ENCODE measurements around the gene CKMT2. TPM values are rescaled to one million over a fixed set of nuclear protein-coding genes. Genes with fewer than 3 reads are reported as not detected.
A peak's percentile ranks its signal among the peaks of the same experiment; 100 is the strongest.

The CKMT2 gene
- total and polyA plus RNA-seq, 2 experiments from 2014 or later, result 2.9 to 8.2 TPM

DNA sequence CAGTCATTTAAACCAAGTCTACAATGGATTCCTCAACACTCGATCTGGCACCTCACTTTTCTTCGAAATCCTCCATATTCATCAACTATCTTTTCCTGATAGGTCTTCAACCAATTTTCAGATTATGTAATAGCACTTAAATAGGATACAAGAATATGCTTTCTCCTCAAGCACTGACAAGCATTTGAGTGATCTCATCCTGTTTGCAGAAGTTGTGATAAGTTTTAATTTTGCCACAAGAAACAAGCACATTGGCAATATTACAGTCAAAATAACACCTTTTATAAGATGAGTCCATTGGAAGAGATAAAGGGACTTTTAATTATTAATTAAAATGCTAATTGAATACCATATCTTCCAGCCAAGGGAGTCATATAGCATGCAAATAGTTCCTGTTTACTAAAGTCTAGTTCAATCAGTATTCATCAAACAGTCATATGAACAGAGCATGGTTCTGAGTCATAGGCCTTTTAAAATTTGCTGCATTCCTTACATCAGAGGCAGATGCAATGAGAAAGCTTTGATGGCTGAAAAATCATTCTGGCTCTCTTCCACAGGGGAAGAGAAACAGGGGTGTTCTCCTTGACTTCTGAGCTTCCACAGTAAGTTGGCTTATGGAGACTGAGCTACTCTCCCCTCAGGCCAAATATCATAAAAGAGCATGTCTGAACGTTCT lies 35.5 kb downstream of the CKMT2 start (continued):
- TF ChIP-seq, protein P1, sequence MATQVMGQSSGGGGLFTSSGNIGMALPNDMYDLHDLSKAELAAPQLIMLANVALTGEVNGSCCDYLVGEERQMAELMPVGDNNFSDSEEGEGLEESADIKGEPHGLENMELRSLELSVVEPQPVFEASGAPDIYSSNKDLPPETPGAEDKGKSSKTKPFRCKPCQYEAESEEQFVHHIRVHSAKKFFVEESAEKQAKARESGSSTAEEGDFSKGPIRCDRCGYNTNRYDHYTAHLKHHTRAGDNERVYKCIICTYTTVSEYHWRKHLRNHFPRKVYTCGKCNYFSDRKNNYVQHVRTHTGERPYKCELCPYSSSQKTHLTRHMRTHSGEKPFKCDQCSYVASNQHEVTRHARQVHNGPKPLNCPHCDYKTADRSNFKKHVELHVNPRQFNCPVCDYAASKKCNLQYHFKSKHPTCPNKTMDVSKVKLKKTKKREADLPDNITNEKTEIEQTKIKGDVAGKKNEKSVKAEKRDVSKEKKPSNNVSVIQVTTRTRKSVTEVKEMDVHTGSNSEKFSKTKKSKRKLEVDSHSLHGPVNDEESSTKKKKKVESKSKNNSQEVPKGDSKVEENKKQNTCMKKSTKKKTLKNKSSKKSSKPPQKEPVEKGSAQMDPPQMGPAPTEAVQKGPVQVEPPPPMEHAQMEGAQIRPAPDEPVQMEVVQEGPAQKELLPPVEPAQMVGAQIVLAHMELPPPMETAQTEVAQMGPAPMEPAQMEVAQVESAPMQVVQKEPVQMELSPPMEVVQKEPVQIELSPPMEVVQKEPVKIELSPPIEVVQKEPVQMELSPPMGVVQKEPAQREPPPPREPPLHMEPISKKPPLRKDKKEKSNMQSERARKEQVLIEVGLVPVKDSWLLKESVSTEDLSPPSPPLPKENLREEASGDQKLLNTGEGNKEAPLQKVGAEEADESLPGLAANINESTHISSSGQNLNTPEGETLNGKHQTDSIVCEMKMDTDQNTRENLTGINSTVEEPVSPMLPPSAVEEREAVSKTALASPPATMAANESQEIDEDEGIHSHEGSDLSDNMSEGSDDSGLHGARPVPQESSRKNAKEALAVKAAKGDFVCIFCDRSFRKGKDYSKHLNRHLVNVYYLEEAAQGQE (IDR thresholded peaks at IDR 0.05; ENCODE audit: unreplicated experiment), result no peak

DNA sequence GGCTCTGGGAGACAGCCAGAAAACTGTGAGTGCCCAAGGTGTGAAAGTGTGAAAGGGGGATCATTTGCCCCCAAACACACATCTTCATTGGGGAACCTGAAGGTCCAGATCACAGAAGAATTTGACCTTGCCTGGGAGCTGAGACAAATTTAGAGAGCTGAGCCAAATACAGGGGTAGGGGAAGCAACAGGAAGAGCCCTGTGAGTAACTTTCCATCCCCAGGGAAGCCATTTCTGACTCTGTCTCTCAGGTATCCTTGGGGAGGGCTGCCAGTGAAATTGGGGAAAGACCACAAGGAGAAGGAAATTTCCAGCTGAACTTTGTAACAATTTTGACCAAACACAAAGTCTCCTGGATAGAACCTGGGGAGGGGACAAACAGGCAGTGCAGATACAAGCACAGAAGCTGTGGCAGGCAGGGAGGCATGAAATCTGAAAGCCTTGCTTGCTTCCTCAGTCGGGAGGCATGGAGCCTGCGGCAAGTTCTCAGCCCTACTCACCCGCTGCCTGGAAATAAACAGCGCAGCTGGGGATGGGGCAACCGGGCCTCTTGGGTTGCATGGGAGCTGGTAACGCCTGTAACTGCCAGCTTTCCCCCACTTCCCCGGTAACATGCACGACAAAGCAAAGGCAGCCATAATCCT lies 36.8 kb downstream of the CKMT2 start:
- Histone ChIP-seq H3K9me2 (ENCODE audit: insufficient read depth) (no peaks in the 10 kb centered on the region), H3K27ac (ENCODE audit: low read depth) (peak overlapping the region; percentile 72), H3K79me2 (replicated peaks; ENCODE audit: insufficient read depth) (peaks cover 77% of the 10 kb centered on the region), H3K36me3 (ENCODE audit: insufficient read depth) (no peaks in the 10 kb centered on the region), H3K4me1 (ENCODE audit: insufficient read depth) (peaks cover 30% of the 10 kb centered on the region), H3F3A (replicated peaks; ENCODE audit: low read depth) (no peaks in the 10 kb centered on the region), H2AFZ (no peak overlapping the region), H3K27me3 (ENCODE audit: insufficient read depth) (no peaks in the 10 kb centered on the region), H4K20me1 (replicated peaks; ENCODE audit: insufficient read depth) (peaks cover 3% of the 10 kb centered on the region; the same call in 1 of the 2 replicates), H3K4me2 (peak overlapping the region; percentile 22), H3K4me3 (no peak overlapping the region)
- H3K4me3 Mint-ChIP-seq, result no peak overlapping the region
- H3K36me3 Mint-ChIP-seq (ENCODE audit: low read depth), result peaks cover 12% of the 10 kb centered on the region; the same call in 2 of the 3 replicates
- ATAC-seq, result peak; percentile 88
- H3K9me3 Mint-ChIP-seq, result peaks cover 9% of the 10 kb centered on the region; the same call in 2 of the 3 replicates
- peaks cover 17% of the 10 kb centered on the region for H3K4me1 Mint-ChIP-seq
- H3K27me3 Mint-ChIP-seq (ENCODE audit: insufficient read depth, low read depth, poor library complexity), result peaks cover 2% of the 10 kb centered on the region
- peak; percentile 29 for DNase-seq (ENCODE audit: low spot score)
- peak overlapping the region; percentile 77; the same call in 1 of the 2 replicates for H3K27ac Mint-ChIP-seq
- TF ChIP-seq, protein P2, sequence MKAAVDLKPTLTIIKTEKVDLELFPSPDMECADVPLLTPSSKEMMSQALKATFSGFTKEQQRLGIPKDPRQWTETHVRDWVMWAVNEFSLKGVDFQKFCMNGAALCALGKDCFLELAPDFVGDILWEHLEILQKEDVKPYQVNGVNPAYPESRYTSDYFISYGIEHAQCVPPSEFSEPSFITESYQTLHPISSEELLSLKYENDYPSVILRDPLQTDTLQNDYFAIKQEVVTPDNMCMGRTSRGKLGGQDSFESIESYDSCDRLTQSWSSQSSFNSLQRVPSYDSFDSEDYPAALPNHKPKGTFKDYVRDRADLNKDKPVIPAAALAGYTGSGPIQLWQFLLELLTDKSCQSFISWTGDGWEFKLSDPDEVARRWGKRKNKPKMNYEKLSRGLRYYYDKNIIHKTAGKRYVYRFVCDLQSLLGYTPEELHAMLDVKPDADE (IDR thresholded peaks at IDR 0.05), result no peak
- no peak for TF ChIP-seq EZH2phosphoT487 (IDR thresholded peaks at IDR 0.05; ENCODE audit: unreplicated experiment)
- no peak for TF ChIP-seq EZH2 (IDR thresholded peaks at IDR 0.05; ENCODE audit: low read depth, unreplicated experiment)
- TF ChIP-seq POLR2AphosphoS5 (IDR thresholded peaks at IDR 0.05; ENCODE audit: low read depth), result no peak
- TF ChIP-seq JUNB (IDR thresholded peaks at IDR 0.05; ENCODE audit: unreplicated experiment), result no peak
- TF ChIP-seq ZNF114 (CRISPR knock-in tag; IDR thresholded peaks at IDR 0.05), result no peak
- TF ChIP-seq, protein P1 (IDR thresholded peaks at IDR 0.05; ENCODE audit: unreplicated experiment), result no peak
- no peak for TF ChIP-seq CREB1 (CRISPR knock-in tag; IDR thresholded peaks at IDR 0.05; ENCODE audit: low read depth)
- TF ChIP-seq STAT1 (IDR thresholded peaks at IDR 0.05; ENCODE audit: unreplicated experiment), result no peak

Measured in GM23338 (cell line).